ENCODE data around the gene ZNF436.

GRCh38 chr1:23397908-23398307 lies 28.3 kb upstream of the ZNF436 start:
- no peak for TF ChIP-seq CTBP1 (IDR thresholded peaks at IDR 0.05; ENCODE audit: borderline replicate concordance)
- TF ChIP-seq SREBF2 (CRISPR knock-in tag; IDR thresholded peaks at IDR 0.05): no peak
- no peak for TF ChIP-seq SIN3A (IDR thresholded peaks at IDR 0.05; ENCODE audit: borderline replicate concordance in 2 of 2, control insufficient read depth in 1 of 2, low read depth in 2 of 2, low read length in 2 of 2)
- no peak for TF ChIP-seq GABPA (tag; conservative IDR thresholded peaks at IDR 0.05; ENCODE audit: low read depth)
